Subcutaneous adipose tissue (tissue), 4 donors: ENCODE data around the gene PIGZ. TPM values are rescaled to one million over a fixed set of nuclear protein-coding genes. Genes with fewer than 3 reads are reported as not detected.

ENCODE experiments used
- total RNA-seq, 4 donors: library from RNA; depleted of rRNA; stranded (reverse); fragments of >200 nt; gene quantifications; one replicate each; pipeline ENCODE4 v1.1.0, GENCODE V29; 2016
- TF ChIP-seq, protein P1 (sequence below): fragments of 450-650 bp; IDR thresholded peaks from one replicate; pipeline ENCODE4 v1.5.1; 2016; ENCODE audit warnings: low read depth, mild to moderate bottlenecking, control low read depth, antibody characterized with exemption, moderate library complexity

Gene PIGZ
- total RNA-seq, 4 donors from 2014 or later: 8.8 to 18.5 (median 17.0) TPM

DNA sequence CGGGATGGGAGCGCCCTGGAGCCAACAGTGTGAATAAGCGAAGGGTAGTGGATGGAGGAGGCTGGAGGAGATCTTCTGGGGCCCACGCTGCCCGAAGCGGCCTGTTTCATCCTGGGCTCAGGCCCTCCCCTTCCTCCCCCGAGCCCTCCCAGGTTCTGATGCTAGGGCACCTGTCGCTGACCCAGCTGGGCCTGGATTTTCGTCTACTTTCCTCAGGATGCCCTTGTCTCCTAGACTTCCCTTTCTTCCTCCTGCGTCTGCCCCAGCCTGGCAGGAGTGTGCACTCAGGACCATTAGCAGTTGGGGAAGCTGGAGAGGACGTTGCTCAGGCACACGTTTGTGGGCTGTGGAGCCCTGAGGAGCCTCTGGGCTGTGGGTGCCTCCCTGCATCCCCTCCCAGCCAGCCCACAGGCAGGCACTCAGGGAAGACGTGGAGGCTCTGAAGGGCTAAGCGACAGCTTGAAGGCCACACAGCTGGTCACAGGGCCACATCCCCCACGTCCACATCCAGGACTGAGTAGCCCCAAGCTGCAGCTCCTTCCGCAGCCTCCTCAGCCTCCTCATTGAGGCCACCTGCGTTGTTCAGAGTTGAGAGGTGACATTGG is 23.9 kb upstream of the PIGZ start:
- TF ChIP-seq, protein P1, sequence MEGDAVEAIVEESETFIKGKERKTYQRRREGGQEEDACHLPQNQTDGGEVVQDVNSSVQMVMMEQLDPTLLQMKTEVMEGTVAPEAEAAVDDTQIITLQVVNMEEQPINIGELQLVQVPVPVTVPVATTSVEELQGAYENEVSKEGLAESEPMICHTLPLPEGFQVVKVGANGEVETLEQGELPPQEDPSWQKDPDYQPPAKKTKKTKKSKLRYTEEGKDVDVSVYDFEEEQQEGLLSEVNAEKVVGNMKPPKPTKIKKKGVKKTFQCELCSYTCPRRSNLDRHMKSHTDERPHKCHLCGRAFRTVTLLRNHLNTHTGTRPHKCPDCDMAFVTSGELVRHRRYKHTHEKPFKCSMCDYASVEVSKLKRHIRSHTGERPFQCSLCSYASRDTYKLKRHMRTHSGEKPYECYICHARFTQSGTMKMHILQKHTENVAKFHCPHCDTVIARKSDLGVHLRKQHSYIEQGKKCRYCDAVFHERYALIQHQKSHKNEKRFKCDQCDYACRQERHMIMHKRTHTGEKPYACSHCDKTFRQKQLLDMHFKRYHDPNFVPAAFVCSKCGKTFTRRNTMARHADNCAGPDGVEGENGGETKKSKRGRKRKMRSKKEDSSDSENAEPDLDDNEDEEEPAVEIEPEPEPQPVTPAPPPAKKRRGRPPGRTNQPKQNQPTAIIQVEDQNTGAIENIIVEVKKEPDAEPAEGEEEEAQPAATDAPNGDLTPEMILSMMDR: no peak

DNA sequence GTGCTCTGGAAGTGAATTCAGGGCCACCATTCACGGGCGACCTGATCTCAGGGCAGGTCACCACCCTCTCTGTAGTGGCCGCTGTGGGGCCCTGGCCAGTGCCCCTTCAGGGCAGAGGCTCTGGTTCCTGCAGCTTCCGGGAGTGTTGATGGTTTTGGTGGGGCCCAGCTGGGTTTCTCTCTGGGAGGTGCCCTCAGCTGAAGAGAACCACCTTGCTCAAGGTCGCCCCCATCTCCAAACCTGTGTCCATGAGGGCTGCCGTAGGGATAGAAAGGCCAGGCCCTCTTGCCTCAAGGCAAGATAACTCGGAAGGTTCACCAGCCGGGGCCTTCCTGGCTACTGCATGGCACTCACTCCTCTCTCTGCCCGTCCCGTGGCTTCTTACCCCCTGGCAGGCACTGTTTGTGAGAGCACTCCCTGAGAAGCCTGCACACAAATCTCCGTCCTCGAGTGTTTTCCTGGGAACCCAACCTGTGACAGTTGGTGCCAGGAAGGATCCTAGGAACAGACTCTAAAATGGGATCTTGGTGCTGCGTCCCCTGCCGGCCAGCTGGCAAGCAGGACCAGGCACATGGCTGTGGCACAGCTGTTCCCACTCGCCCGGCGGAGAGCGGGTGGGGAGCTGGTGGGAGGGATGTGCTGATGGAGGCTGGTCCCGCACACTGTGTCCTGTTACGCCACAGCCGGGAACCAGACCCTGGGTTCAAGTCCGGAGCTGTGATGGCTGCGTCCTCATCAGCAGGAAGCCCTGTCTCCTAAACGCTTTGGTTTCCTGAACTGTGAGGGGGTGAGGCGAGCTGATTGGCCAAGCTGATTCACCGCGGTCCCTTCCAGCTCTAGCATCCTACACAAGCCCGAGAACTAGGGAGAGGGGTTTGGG is 23.2 kb upstream of the PIGZ start:
- TF ChIP-seq, protein P1: no peak

DNA sequence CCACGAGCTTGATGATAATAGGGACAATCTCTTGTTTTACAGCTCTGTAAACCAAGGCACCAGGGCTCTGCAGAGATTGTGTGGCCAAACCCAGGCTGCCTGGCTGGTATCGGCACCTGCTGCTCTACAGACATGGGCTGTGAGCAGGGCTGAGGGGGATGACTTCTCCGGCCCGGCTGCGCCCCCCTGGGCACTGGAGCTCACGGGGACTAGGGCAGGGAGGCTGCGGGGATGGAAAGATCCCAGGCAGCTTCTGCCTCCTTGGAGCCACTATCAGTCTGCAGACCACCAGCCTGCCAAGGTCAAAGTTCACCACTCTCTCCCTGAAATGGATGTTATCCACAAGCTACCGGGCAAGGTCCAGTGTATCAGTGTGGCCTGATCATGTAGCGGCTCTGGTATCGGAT is 22.0 kb upstream of the PIGZ start:
- TF ChIP-seq, protein P1: no peak

DNA sequence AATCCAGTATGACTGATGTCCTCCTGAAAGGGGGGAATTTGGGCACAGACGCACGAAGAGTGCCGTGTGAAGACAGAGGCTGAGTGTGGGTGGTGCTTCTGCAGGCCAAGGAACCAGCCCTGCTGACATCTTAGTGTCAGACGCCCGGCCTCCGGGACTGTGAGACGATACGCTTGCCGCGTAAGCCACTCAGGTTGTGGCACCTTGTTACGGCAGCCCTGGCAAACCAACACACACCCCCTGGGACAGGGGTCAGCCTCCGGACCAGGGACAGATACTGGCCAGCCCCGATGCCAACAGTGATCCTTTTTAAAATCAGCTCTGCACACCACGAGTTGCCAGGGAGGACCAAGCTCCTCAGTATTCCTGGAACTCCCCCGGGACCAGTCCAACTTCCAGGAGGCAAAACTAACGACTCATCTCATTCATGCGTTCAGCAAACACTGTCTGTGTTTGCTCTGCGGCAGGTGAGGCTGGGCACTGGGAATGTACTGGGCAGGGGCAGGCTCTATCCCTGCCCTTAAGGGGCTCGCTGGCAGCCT is 21.2 kb upstream of the PIGZ start:
- TF ChIP-seq, protein P1: no peak

DNA sequence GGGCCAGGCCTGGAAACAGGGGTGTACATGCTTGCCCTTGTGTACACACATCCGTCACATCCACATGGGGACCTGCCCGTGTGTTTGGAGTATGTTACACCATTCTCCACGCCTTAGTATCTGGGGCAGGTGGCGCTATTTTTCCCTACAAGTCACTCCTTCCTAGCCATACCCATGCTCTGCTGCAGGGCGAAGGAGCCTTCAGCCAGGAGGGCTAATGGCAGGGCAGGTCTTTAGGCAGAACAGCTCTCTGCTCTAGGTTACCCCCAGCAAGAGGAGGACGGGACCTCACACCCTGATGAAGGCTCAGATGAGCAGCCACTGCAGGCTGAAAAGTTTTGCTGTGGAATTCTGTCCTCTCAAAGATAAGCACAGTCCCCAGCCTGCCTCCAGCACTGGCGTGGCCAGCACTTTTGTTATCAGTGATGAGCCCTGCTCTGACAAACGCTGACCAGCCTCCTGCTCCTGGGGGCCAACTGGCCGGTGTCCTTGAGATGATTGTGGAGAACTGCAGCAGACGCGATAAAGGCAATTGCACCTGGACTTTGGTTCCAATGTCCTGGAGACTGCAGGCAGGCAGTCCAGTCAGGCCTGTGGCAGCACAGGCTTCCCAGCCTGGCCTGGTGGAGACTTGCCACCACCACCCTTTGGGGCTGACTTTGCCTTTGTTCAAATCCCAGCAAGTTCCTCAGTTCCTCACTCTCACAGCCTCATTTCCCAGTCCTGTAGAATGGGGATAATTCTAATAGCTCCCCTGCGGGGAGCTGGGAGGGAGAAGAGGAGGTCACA is 19.8 kb upstream of the PIGZ start:
- TF ChIP-seq, protein P1: no peak

DNA sequence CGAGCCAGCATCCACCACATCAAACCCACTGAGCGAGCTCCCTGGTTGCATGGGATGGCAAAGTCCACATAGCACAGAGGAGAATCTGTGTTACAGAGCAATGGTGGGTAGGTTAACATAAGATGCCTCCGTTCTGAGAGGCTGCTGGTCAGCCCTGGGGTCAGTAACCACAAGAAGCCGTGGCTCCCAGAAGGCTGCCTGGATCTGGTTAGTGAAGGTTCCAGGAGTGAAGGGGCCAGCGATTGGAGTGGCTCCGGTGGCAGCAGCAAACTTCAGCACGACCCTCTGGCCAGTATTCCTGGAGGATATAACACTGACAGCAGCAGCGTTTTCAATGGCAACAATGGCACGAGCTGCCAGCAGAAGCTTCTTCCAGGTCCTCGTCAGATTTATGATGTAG is 18.4 kb upstream of the PIGZ start:
- TF ChIP-seq, protein P1: no peak
